Measurements from ENCODE around the gene TUBB2B.

Gene TUBB2B

DNA sequence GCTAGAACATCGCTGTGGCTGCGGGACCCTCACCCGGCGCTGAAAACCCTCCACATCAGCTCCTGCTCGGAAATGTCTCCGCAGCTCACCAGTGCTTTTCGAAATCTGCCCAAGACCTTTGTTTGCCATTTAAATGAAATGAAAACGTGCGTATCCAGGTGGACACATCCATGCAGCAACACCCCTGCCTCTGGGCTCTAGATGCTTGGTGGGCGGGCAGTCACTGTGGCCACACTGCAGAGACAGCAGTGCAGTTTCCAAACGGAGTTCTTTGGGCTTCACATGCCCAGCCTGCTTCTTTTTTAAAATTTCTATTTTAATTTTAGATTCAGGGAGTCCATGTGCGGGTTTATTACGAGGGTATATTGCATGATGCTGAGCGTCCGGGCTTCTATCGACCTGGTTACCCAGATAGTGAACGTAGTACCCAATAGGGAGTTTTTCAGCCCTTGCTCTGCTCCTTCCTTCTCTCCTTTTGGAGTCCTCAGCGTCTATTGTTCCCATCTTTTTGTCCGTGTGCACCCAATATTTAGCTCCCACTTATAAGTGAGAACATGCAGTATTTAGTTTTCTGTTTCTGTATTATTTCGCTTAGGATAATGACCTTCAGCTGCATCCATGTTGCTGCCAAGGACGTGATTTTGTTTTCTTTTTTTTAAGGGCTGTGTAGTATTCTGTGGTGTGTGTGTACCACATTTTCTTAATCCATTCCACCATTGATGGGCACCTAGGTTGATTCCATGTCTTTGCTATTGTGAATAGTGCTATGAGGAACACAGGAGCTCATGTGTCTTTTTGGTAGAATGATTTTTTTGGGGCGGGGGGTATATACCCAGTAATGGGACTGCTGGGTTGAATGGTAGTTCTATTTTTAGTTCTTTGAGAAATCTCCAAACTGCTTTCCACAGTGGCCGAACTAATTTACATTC, 4.8 kb upstream of the TUBB2B start:
- no peak for DNase-seq

DNA sequence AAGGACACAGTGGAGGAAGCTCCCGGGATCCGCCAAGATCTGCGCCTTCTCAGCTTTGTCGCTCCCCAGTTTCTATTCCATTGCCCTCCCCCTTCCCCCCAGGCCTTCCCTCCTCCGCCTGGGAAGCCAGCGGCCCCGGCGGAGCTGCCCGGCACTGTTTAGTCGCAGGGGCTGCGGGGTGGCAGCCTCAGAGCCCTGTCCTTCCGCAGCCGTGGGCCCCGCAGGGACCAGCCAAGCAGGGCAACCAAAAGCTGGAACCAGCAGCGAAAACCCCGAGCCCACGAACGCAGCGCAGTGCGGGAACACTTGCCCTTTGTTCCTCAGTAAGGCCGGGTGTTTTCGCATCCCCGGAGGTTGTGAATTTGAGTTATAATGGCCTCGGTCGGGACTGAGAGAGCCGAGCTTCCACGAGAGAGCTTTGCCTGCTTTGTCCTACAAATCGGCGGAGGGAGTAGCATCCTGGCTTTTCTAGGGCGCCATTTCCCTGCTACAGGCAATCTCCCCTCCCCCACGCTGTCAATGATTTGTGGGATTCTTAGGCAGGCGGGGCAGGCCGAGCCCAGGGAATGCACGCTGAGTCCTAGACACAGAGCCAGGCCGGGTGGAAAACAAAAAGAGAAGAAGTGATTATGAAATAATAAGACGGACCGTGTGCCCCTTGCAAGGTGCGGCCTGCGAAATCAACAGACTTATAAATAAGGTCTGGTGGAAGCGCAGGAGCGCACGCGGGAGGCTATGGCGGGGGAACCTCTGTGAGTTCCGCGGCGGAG, 4.0 kb upstream of the TUBB2B start:
- no peak for DNase-seq

DNA sequence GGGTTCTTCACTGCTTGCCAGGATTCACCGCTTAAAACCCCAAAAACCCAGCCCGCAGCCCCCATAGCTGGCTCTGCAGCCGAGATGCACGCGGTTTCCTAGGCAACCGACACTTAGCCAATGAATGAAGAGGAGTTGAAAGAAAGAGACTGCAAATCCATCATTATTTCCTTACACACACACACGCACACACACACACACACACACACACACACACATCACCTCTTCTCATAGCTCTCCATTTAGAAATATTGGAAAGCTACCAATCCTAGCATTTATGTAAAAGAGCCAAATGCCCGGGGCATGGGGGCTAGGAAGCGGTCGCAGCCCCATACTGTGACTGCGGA, 3.4 kb upstream of the TUBB2B start:
- no peak for DNase-seq

DNA sequence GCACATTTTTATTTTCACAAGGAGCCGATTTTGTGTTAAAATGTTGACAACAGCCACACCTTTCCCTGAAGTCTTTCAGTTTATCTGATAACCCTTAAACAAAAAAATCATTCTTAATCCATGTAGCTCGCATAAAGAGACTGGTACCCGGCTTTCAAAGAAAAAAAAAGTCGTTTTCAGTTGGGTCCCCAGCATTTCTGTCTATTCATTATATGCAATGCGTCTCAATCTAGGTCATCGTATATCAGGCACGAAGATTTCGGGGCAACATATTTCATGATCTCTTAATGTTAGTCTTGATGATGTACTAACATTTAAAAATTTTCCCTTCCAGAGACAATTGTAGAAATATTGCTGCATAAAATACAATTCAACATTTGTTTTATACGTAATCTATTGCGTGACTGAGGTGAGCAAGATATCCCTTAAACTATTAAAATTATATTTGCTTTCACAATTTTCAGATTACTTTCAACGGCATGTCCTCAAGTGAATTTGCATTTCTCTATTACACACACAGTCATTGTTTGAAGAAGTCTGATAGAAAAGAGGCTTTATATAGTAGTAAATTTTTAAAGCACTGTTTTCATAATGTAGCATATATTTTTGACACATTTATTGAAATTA, 2.9 kb upstream of the TUBB2B start:
- no peak for DNase-seq

DNA sequence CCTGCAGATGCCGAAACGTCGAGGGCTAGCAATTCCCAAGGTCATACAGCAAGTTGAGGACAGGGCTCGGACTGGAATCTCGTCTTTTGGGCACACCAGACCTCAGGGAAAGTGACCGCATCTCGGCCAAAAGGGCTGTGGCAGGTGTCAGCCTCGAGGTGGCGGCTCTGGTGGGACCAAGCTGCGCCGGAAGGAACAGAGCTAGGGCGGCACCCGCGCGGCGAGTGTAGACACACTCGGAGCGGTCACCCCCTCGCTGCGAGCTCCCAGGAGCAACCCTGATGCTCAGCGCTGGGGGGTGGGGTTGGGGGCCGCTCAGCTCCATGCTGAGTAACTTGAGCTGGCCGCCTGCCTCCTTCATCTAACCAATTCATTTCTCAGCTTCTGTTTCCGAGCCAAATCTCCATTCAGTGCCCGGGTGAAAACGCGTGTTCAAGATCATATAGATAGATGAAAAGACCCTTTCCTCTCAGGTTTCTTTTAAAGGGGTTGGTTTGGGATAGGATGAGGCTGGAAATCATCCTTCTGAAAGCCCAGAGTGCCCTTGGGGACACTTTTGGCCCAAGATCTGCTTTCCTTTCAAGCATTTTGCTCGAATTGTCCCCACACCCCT, 2.2 kb upstream of the TUBB2B start:
- no peak for DNase-seq

DNA sequence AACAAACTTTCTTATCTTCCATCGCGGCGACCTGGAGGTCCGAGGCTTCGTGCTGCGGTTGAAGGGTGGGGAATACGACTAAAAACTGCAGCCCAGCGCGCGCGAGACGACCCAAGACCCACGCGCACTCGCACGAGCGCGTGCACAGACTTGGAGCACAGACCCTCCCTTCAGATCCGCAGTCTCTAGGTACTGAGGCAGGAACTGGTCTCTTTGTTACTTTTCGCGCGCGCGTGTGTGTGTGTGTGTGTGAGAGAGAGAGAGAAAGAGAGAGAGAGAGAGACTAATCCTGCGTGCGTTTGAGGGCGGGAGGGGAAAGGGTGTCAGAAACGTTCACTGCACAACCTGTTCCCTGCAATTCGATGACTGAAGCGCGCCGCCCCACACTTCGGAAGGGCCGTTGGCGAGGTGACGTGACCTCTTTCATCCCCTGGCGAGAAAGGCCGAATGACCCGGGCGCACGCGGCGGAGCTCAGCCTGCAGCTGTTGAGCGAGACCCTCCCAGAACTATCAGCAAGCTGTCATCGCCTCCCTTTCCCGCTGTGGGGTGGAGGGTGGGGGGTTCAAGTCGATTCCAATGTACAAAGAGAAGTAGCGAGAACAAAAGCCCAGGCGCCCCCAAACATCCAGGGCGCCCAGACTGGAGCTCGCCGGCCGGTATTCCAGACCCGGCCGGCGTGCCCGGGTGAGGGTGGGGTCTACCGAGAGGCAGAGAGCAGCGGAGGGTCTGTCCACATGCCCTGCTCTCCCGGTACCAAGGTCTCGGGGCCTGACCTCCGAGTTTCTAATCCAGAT, 1.5 kb upstream of the TUBB2B start:
- DNase-seq: no peak

DNA sequence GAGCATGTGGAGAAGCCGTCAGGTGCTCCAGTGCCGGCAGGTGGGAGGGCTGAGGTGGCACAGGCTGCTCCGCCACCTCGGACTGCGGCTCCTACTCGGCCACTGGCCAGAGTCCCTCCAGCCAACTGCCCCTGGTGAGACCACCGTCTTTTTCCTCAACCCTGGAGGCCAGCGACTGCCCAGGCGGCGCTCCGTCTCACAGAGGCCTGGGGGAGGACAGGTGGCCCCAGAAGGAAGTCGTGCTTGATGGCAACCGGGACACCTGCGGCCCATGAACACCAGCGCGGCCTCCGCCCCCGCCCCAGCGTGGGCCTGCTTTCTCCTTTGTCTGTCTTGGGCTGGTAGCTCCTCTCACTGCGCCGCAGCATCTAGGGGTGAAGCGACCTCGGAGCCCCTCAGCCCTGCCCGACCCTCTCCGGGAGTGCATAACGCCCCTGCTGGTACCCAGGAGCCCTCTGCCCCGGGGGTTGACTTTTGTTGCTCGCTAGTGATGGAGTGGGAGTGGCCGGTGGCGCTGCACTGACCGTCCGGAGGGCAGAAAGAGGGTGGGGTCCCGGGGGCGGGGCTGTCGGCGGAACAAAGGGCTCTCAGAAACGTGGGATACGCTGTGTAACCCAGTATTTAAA, 706 bp upstream of the TUBB2B start:
- DNase-seq: no peak

DNA sequence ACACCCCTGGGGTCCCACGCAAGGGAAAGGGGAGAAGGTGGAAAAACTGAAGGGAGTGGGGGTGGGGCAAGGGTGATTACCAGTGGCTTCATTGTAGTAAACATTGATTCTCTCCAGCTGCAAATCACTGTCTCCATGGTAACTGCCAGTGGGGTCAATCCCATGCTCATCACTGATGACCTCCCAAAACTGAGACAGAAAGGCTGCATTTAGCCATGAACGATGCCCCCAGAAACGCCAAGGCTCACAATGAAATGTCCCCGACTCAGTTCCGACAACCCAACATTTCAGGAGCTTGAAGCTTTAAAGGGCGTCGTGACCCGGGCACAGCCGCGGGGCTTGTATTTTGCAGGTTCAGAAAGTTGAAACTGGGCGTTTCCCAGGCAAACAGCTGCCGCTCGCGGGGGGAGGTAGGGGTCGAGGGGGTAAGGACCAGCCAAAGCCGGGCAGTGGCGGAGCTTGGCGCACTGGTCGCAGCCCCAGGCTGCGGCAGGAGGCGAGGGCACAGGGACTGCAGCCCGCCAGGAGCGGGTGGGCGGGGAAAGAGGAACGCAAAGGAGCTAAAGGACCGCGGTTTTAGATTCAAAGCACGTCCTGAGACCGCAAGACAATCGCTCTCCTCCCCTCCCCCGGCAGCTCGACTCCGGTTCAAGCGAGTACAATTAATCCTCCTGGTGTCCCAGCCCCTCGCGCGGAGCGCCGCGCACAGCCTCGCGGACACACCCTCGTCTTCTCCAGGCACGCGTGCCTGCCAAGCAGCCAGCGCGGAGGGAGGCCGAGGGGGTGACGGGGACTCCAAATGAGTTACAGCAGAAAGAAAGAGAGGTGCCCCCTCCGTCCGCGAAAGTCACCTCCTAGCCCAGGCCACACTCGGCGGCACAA, 731 bp downstream of the TUBB2B start:
- DNase-seq: no peak

DNA sequence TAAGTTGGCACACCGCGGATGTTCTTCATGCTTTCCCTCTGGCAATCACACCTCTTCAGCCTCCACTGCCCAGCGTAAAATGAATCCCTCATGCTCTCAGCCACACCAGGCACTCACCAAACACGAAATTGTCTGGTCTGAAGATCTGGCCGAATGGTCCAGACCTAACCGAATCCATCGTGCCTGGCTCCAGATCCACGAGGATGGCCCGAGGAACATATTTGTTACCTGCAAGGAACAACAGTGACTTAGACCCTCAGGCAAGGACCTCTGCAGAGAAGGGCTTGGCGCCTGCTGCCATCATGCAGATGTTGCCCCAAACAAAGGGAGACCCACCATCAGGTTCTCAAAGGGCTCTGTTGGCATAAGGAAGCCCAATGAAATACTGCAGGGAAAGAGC, 1.4 kb downstream of the TUBB2B start:
- DNase-seq: no peak

DNA sequence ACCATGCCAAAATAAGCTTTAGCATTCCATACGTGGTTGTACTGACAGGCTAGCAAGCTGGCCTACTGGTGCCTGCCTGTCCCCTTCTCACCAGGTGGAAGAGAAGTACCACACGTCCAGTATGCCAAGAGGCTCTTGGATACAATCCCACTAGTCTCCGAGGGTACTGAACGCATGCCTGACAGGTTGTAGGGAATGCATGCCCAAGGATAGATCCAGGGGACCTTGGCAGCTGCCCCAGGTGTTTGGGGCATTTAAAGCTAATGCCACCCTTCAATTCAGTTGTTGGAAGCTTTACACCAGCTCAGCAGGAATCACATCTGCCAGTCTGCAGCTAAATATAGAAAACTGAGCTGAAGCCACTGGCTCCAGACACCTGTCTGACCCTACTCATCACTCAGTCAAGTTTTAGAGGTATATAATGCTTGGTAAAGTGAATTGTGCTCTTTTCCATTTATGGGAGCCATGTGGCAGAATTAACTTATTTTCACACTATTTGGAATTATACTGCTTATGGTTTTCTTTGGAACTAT, 4.9 kb downstream of the TUBB2B start:
- no peak for DNase-seq

DNA sequence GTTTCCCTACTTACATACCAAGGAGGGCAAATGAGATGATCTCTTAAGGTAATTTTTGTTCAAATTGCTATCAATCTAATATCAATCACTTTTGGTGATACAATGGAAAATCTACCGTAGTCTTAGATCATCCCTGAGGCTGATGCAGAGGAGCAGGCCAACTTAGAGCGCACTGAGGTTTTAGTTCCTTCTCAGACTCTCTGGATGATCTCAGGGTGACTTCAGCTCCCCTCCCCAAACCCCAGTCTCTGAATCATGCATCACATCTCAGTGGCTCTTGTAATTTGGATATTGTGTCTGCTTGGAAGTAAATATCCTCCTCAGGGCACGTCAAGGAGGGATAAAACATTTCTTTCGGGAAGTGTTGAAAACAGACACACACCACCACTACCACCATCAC, 5.9 kb downstream of the TUBB2B start:
- no peak for DNase-seq

DNA sequence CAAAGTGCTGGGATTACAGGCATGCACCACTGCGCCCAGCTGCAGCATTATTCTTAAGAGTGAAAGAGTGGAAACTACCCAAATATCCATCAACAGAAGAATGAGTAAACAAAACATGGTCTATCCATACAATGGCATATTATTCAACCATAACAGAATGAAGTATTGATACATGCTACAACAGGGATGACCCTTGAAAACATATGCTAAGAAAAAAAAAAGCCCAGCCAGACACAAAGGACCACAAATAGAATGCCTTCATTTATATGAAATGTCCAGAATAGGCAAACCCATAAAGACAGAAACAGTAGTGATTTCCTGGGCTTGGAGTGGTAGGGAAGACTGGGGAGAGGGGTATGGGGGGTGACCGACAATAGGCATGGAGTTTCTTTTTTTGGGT, 7.1 kb downstream of the TUBB2B start:
- no peak for DNase-seq

DNA sequence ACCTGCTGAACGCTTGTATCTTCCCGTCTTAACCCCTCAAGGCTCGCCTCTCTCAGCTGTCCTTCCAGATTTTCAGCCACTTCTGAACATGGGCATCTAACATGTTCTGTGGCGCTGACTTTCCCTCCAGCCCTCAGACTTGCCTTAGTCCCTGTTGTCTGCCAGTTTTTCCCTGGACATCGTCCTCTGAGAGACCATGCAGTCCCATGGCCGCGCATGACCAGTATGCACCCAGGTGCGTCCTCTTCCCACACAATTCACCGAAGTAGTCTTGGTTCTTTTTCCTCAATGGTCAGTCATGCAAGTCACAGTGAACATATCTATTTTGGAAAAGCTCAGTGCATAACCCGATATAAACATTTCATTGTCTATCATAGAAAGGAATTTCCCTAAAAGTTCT, 9.2 kb downstream of the TUBB2B start:
- no peak for DNase-seq

DNA sequence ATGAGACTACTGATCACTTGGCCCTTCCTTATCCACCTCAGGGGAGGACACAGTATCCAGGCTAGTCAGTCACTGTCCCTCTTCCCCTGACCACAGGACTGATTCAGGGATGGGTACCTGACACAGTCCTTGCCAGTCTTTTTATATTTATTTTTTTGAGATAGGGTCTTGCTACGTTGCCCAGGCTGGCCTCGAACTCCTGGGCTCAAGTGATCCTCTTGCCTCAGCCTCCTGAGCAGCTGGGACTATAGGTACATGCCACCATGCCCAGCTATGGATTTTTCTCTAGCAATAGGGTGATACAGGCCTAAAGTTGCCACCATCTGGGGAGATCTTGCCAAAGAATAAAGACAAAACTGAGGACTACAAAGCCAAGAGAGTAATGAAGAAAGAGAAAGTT, 10.2 kb downstream of the TUBB2B start:
- DNase-seq: no peak

DNA sequence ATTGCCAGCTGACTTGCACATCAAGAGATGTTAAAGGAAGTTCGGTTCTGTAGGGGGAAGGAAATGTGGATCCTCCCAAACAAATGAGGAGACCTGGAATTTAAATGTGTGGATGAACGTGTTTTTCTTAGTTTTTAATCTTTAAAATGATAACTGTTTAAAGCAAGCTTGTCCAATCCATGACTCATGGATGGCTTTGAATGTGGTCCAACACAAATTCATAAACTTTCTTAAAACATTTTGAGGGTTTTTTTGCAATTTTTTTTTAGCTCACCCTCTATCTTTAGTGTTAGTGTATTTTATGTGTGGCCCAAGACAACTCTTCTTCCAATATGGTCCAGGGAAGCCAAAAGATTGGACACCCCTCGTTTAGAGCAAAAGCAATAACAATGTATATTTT, 12.6 kb downstream of the TUBB2B start:
- no peak for DNase-seq

DNA sequence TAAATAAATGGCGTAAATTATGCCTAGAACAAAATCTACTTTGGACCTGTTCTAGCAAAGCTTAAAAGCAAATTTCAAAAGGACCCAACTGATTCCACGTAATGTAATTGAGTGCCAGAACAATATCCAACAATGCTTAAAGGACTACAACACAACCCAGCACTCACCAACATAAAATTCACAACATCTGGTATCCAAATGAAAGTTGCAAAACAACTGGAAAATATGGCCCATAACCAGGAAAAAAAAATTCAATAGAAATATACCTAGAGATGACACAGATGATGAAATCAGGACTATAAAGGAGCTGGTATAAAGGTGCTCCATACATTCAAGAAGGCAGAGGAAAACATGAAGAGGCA, 14.1 kb downstream of the TUBB2B start:
- DNase-seq: no peak

DNA sequence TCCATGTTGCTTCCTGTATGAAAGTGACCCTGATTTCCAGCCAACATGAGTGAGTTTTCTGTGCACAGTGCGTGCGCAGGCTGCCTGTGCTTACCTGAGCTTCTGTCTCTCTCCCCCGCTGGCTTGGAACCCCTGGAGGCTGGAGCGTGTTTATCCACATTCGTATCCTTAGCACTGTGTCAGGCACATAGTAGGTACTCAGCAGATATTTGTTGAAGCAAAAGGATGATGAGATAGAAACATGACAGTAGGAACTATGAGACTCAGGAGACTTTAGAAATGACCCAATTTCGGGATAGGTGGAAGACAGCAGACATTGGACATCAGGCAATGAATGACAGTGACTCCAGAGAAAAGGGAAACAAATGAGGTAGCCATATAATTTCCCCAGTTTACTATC, 15.2 kb downstream of the TUBB2B start:
- no peak for DNase-seq

DNA sequence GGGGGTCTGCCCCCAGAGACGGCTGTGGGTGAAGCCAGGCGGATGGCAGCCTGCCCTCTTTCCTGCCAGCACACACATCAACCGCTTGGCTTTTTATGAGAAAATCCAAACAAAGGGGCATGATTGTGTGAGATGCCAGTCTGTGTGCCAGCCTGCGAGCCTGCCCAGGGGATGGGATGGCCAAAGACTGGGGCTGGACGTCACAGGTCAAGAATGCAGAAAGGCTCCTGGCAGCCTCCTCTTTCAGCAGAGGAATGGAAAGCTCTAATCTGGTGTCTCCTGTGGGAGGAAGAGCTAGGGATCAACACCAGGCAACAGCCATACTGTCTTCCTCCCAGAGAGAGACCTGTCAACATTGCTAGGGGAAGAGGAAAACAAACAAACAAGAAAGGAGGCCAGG, 15.8 kb downstream of the TUBB2B start:
- no peak for DNase-seq

DNA sequence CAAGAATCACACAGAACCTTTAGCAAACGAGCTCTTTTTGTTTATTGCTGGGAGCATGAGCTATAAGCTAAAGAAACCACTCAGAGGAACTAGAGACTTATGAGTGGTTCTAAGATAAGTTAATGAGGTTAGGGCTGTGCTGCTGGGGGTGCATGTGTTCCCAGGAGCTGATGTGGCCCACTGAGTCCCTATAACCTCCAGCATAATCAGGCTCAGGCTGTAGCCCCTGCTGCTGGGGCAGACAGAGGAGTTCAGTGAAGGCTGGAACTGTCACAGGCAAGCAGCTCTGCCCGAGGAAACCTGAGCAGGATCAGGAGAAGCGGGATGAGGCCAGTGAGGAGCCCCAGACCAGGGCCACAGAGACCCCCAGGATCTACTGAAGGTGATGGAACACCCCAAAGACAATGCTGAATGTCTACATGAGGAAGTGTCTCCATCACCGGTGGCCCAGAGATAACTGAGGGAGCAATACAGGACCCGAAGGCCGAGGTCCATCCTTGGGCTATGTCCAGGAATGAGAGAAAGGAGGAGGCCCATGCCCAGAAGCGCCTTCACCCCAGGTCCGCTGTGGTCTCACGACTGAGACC, 17.3 kb downstream of the TUBB2B start:
- no peak for DNase-seq
